ENCODE measurements around the gene TNNT2. TPM values are rescaled to one million over a fixed set of nuclear protein-coding genes. Genes with fewer than 3 reads are reported as not detected.

The TNNT2 gene
- total RNA-seq, 2 experiments from 2014 or later: not detected

GRCh38 chr1:201335174-201335870 is 42.2 kb downstream of the TNNT2 start:
- intact Hi-C loops (cut with micrococcal nuclease; ENCODE audit: unreplicated experiment): no loop called here
- H3K9me2 ChIP-seq (ENCODE audit: insufficient read depth, low read length): no peaks in the 10 kb centered on the region
- no peak overlapping the region for H3K27ac ChIP-seq (ENCODE audit: low read depth, low read length, poor library complexity, severe bottlenecking)
- H3K9me3 ChIP-seq (ENCODE audit: low read length): no peaks in the 10 kb centered on the region
- no peaks in the 10 kb centered on the region for H3K4me1 ChIP-seq (ENCODE audit: insufficient read depth, low read length, poor library complexity, severe bottlenecking)
- no peak overlapping the region for H3K4me3 ChIP-seq (ENCODE audit: low read depth, low read length, poor library complexity, severe bottlenecking)
- H4K20me1 ChIP-seq (ENCODE audit: insufficient read depth, low read length): no peaks in the 10 kb centered on the region
- no peaks in the 10 kb centered on the region for H3K79me2 ChIP-seq (ENCODE audit: insufficient read depth, low read depth, low read length)
- no peak overlapping the region for H3K4me2 ChIP-seq (ENCODE audit: low read length)
- ChIA-PET POLR2A (no interaction called here), CTCF (ENCODE audit: unreplicated experiment) (no interaction called here)
- DNase-seq (ENCODE audit: low spot score): no peak
- BruUV-seq (replicated peaks): no TSS peak
- H2AFZ ChIP-seq (ENCODE audit: low read length): no peak overlapping the region
- H3K36me3 ChIP-seq (ENCODE audit: insufficient read depth, low read length): no peaks in the 10 kb centered on the region
- no peak for TF ChIP-seq EZH2phosphoT487 (IDR thresholded peaks at IDR 0.05; ENCODE audit: borderline replicate concordance, low read depth, low read length)
- TF ChIP-seq, protein P1, sequence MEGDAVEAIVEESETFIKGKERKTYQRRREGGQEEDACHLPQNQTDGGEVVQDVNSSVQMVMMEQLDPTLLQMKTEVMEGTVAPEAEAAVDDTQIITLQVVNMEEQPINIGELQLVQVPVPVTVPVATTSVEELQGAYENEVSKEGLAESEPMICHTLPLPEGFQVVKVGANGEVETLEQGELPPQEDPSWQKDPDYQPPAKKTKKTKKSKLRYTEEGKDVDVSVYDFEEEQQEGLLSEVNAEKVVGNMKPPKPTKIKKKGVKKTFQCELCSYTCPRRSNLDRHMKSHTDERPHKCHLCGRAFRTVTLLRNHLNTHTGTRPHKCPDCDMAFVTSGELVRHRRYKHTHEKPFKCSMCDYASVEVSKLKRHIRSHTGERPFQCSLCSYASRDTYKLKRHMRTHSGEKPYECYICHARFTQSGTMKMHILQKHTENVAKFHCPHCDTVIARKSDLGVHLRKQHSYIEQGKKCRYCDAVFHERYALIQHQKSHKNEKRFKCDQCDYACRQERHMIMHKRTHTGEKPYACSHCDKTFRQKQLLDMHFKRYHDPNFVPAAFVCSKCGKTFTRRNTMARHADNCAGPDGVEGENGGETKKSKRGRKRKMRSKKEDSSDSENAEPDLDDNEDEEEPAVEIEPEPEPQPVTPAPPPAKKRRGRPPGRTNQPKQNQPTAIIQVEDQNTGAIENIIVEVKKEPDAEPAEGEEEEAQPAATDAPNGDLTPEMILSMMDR (conservative IDR thresholded peaks at IDR 0.05; ENCODE audit: low read length): no peak

GRCh38 chr1:201334325-201335173 is 42.9 kb downstream of the TNNT2 start:
- Histone ChIP-seq H3K36me3 (ENCODE audit: insufficient read depth, low read length) (no peaks in the 10 kb centered on the region), H3K9me3 (ENCODE audit: low read length) (no peaks in the 10 kb centered on the region), H3K79me2 (ENCODE audit: insufficient read depth, low read depth, low read length) (no peaks in the 10 kb centered on the region), H3K9me2 (ENCODE audit: insufficient read depth, low read length) (no peaks in the 10 kb centered on the region), H2AFZ (ENCODE audit: low read length) (no peak overlapping the region), H3K27ac (ENCODE audit: low read depth, low read length, poor library complexity, severe bottlenecking) (no peak overlapping the region), H4K20me1 (ENCODE audit: insufficient read depth, low read length) (no peaks in the 10 kb centered on the region), H3K4me3 (ENCODE audit: low read depth, low read length, poor library complexity, severe bottlenecking) (no peak overlapping the region), H3K4me2 (ENCODE audit: low read length) (no peak overlapping the region), H3K4me1 (ENCODE audit: insufficient read depth, low read length, poor library complexity, severe bottlenecking) (no peaks in the 10 kb centered on the region)
- POLR2A ChIA-PET: no interaction called here
- DNase-seq (ENCODE audit: low spot score): no peak
- no TSS peak for BruUV-seq (replicated peaks)
- CTCF ChIA-PET (ENCODE audit: unreplicated experiment): no interaction called here
- TF ChIP-seq EZH2phosphoT487 (IDR thresholded peaks at IDR 0.05; ENCODE audit: borderline replicate concordance, low read depth, low read length): no peak
- TF ChIP-seq, protein P1 (conservative IDR thresholded peaks at IDR 0.05; ENCODE audit: low read length): no peak
- intact Hi-C loops (cut with micrococcal nuclease; ENCODE audit: unreplicated experiment): no loop called here
